ENCODE measurements around the gene C1GALT1C1.

Gene C1GALT1C1

DNA sequence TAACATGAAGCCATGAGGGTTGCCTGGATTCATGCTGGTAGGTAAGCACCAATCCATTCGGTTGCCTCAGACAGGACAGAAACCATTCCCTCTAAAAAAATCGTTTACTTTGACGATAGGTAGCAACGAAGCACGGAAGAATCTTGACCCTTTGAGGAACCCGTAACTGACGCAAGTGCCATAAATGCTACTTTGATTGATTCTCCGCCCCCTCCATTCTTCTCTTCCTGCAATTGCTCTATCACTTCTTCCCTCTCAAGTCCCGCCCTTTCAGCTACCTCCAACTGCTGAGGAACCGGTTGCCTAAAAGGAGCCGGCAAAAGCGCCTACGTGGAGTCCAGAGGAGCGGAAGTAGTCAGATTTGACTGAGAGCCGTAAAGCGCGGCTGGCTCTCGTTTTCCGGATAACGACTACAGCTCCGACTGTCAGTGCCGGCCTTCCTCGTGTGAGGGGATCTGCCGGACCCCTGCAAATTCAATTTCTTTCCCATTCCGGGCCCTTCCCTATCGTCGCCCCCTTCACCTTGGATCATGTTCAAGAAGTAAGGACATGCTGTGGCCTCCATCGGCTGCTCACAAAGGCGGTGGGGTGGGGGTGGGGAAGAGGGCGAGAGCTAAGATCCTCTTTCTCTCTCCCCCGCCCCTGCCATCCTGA, 26.0 kb downstream of the C1GALT1C1 start, which contains the start of gene MCTS1:
Gene MCTS1, plus strand, starts transcription at position 395 of the 654 bp plus-strand sequence. Its CDS starts 136 bp downstream, at position 531.
- H3K27ac ChIP-seq (ENCODE audit: low read depth, low read length), result peak within 1 kb of the TSS; percentile 85

DNA sequence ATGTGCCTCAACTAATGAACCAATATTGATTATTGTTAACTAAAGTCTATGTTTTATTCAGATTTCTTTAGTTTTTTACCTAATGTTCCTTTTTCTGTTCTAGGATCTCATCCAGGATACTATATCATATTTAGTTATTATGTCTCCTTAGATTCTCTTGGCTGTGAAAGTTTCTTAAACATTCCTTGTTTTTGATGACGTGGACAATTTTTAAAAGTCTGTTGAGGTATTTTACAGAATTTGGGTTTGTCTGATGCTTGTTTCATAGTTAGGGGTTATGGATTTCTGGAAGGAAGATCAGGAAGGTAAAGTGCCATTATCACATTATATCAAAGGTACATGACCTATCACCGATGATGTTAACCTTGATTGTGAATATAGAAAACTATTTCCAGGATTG, 44.2 kb downstream of the C1GALT1C1 start:
- no peak overlapping the region for H2AFZ ChIP-seq (ENCODE audit: low read depth, low read length, severe bottlenecking)
- H3K36me3 ChIP-seq (ENCODE audit: low read length), result no peaks in the 10 kb centered on the region
- no peaks in the 10 kb centered on the region for H3K27me3 ChIP-seq (ENCODE audit: low read length)
- H3K9ac ChIP-seq (ENCODE audit: low read length), result no peak overlapping the region
- no peaks in the 10 kb centered on the region for H4K20me1 ChIP-seq (ENCODE audit: low read depth, low read length)
- TF ChIP-seq EZH2phosphoT487 (conservative IDR thresholded peaks at IDR 0.05; ENCODE audit: low read length), result no peak
- TF ChIP-seq, protein P1, sequence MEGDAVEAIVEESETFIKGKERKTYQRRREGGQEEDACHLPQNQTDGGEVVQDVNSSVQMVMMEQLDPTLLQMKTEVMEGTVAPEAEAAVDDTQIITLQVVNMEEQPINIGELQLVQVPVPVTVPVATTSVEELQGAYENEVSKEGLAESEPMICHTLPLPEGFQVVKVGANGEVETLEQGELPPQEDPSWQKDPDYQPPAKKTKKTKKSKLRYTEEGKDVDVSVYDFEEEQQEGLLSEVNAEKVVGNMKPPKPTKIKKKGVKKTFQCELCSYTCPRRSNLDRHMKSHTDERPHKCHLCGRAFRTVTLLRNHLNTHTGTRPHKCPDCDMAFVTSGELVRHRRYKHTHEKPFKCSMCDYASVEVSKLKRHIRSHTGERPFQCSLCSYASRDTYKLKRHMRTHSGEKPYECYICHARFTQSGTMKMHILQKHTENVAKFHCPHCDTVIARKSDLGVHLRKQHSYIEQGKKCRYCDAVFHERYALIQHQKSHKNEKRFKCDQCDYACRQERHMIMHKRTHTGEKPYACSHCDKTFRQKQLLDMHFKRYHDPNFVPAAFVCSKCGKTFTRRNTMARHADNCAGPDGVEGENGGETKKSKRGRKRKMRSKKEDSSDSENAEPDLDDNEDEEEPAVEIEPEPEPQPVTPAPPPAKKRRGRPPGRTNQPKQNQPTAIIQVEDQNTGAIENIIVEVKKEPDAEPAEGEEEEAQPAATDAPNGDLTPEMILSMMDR (IDR thresholded peaks at IDR 0.05; ENCODE audit: insufficient read depth, low read length, poor library complexity, severe bottlenecking), result no peak
- no peak overlapping the region for H3K4me2 ChIP-seq (ENCODE audit: low read depth, low read length, poor library complexity, severe bottlenecking)
- no peaks in the 10 kb centered on the region for H3K79me2 ChIP-seq (ENCODE audit: insufficient read depth, low read length)
- no peaks in the 10 kb centered on the region for H3K9me3 ChIP-seq (ENCODE audit: insufficient read depth, low read length)
- no peak overlapping the region for H3K4me3 ChIP-seq (ENCODE audit: insufficient read depth, low read length, poor library complexity, severe bottlenecking)
- H3K9me2 ChIP-seq (replicated peaks; ENCODE audit: insufficient read depth, low read length), result no peaks in the 10 kb centered on the region
- H3F3A ChIP-seq (ENCODE audit: insufficient read depth), result no peaks in the 10 kb centered on the region
- no peak overlapping the region for H3K27ac ChIP-seq (ENCODE audit: low read depth, low read length)

More for the DNA sequence above, 26.0 kb downstream of the C1GALT1C1 start, which contains the start of gene MCTS1:
- no peaks in the 10 kb centered on the region for H3K9me2 ChIP-seq (replicated peaks; ENCODE audit: insufficient read depth, low read length)
- no peaks in the 10 kb centered on the region for H3K9me3 ChIP-seq (ENCODE audit: insufficient read depth, low read length)
- peaks cover 5% of the 10 kb centered on the region; the same call in 1 of the 2 replicates for H3F3A ChIP-seq (ENCODE audit: insufficient read depth)
- H2AFZ ChIP-seq (ENCODE audit: low read depth, low read length, severe bottlenecking), result peak within 1 kb of the TSS; percentile 62
- H3K36me3 ChIP-seq (ENCODE audit: low read length), result peaks cover 6% of the 10 kb centered on the region; the same call in 1 of the 2 replicates
- H4K20me1 ChIP-seq (ENCODE audit: low read depth, low read length), result no peaks in the 10 kb centered on the region
- H3K9ac ChIP-seq (ENCODE audit: low read length), result peak within 1 kb of the TSS; percentile 97
- peak within 1 kb of the TSS; percentile 98 for H3K4me2 ChIP-seq (ENCODE audit: low read depth, low read length, poor library complexity, severe bottlenecking)
- H3K4me3 ChIP-seq (ENCODE audit: insufficient read depth, low read length, poor library complexity, severe bottlenecking), result peak within 1 kb of the TSS; percentile 91
- H3K27me3 ChIP-seq (ENCODE audit: low read length), result no peaks in the 10 kb centered on the region
- TF ChIP-seq, protein P1 (IDR thresholded peaks at IDR 0.05; ENCODE audit: insufficient read depth, low read length, poor library complexity, severe bottlenecking), result no peak
- TF ChIP-seq EZH2phosphoT487 (conservative IDR thresholded peaks at IDR 0.05; ENCODE audit: low read length), result no peak
- peaks cover 24% of the 10 kb centered on the region for H3K79me2 ChIP-seq (ENCODE audit: insufficient read depth, low read length)
